Mesenchymal stem cell (in vitro differentiated cells and primary cell): ENCODE measurements around the gene PTCD2.

Experiments
- DNase-seq: peaks from one replicate; pipeline ENCODE4 v3.0.0-alpha.2; 2013
- H2AFZ ChIP-seq: one replicate; pipeline ENCODE4 v1.6.1; 2013; ENCODE audit warnings: low read depth, mild to moderate bottlenecking, control low read depth, inconsistent platforms, low read length, moderate library complexity
- H2AK5ac ChIP-seq: 2 replicates; pipeline ENCODE4 v1.6.1; 2013; ENCODE audit warnings: low read length, moderate library complexity, mild to moderate bottlenecking, inconsistent platforms; ENCODE audit not compliant: severe bottlenecking
- H2BK120ac ChIP-seq: one replicate; pipeline ENCODE4 v1.6.1; 2013; ENCODE audit warnings: low read depth, mild to moderate bottlenecking, inconsistent platforms, low read length, moderate library complexity
- H2BK12ac ChIP-seq, 2 experiments: one replicate each; pipeline ENCODE4 v1.6.1; 2013; ENCODE audit warnings: inconsistent platforms in 2 of 2, low read length in 2 of 2, mild to moderate bottlenecking in 2 of 2, moderate library complexity in 2 of 2, control low read depth in 1 of 2
- H2BK15ac ChIP-seq: one replicate; pipeline ENCODE4 v1.6.1; 2013; ENCODE audit warnings: mild to moderate bottlenecking, low read depth, inconsistent platforms; ENCODE audit not compliant: poor library complexity, severe bottlenecking
- H2BK5ac ChIP-seq: 2 replicates; pipeline ENCODE4 v1.6.1; 2013; ENCODE audit warnings: low read depth, mild to moderate bottlenecking, low read length, control low read depth, inconsistent platforms; ENCODE audit not compliant: poor library complexity, severe bottlenecking
- H3K14ac ChIP-seq, 2 experiments: one replicate each; pipeline ENCODE4 v1.6.1; 2013; ENCODE audit warnings: inconsistent platforms in 2 of 2, low read length in 2 of 2, control low read depth in 1 of 2, mild to moderate bottlenecking in 1 of 2, moderate library complexity in 1 of 2
- H3K18ac ChIP-seq, 2 experiments: one replicate each; pipeline ENCODE4 v1.6.1; 2013; ENCODE audit warnings: inconsistent platforms in 2 of 2, low read length in 2 of 2, control low read depth in 1 of 2, low read depth in 1 of 2, mild to moderate bottlenecking in 1 of 2
- H3K23ac ChIP-seq, 2 experiments: one replicate each; pipeline ENCODE4 v1.6.1; 2013; ENCODE audit warnings: inconsistent platforms in 2 of 2, low read length in 2 of 2, mild to moderate bottlenecking in 2 of 2, moderate library complexity in 2 of 2, control low read depth in 1 of 2
- H3K27ac ChIP-seq: 2 replicates; pipeline ENCODE4 v1.5.1; 2013; ENCODE audit warnings: mild to moderate bottlenecking, moderate library complexity, low read length, control low read depth, inconsistent platforms; ENCODE audit not compliant: poor library complexity, severe bottlenecking
- H3K27me3 ChIP-seq, 2 experiments: 2 replicates each; pipeline versions ENCODE4 v1.6.1 to v1.7.0; 2013; ENCODE audit warnings: low read length in 2 of 2, mild to moderate bottlenecking in 2 of 2, moderate library complexity in 2 of 2, control low read depth in 1 of 2, inconsistent platforms in 1 of 2; ENCODE audit not compliant: control insufficient read depth in 1 of 2, insufficient read depth in 1 of 2
- H3K36me3 ChIP-seq, 2 experiments: 2 replicates each; pipeline versions ENCODE4 v1.6.1 to v1.7.0; 2013; ENCODE audit warnings: low read length in 2 of 2, control low read depth in 1 of 2, inconsistent platforms in 1 of 2, low read depth in 1 of 2, mild to moderate bottlenecking in 1 of 2; ENCODE audit not compliant: insufficient read depth in 2 of 2, control insufficient read depth in 1 of 2
- H3K4ac ChIP-seq, 2 experiments: one replicate each; pipeline ENCODE4 v1.6.1; 2013; ENCODE audit warnings: inconsistent platforms in 2 of 2, low read length in 2 of 2, mild to moderate bottlenecking in 2 of 2, moderate library complexity in 2 of 2, control low read depth in 1 of 2, low read depth in 1 of 2
- H3K4me1 ChIP-seq: 2 replicates; pipeline ENCODE4 v1.6.1; 2013; ENCODE audit warnings: low read depth, low read length, control low read depth; ENCODE audit not compliant: control insufficient read depth, insufficient read depth
- H3K4me2 ChIP-seq: 2 replicates; pipeline ENCODE4 v1.6.1; 2013; ENCODE audit warnings: low read length, mild to moderate bottlenecking, inconsistent platforms; ENCODE audit not compliant: poor library complexity, severe bottlenecking
- H3K4me3 ChIP-seq, 2 experiments: 2 replicates each; pipeline versions ENCODE4 v1.5.1 to v1.7.0; 2013; ENCODE audit warnings: low read length in 2 of 2, mild to moderate bottlenecking in 2 of 2, control low read depth in 1 of 2, low read depth in 1 of 2; ENCODE audit not compliant: insufficient read depth in 1 of 2
- H3K79me1 ChIP-seq: replicated peaks from 2 replicates; pipeline ENCODE4 v1.6.1; 2013; ENCODE audit warnings: mild to moderate bottlenecking, control low read depth, low read length, inconsistent platforms; ENCODE audit not compliant: poor library complexity, severe bottlenecking
- H3K9ac ChIP-seq: 2 replicates; pipeline ENCODE4 v1.7.0; 2013; ENCODE audit warnings: mild to moderate bottlenecking, low read length, moderate library complexity
- H3K9me3 ChIP-seq: 2 replicates; pipeline ENCODE4 v1.7.0; 2013; ENCODE audit warnings: mild to moderate bottlenecking, low read length; ENCODE audit not compliant: control insufficient read depth
- H4K8ac ChIP-seq: one replicate; pipeline ENCODE4 v1.6.1; 2013; ENCODE audit warnings: inconsistent platforms, mild to moderate bottlenecking, low read length, moderate library complexity
- H4K91ac ChIP-seq: one replicate; pipeline ENCODE4 v1.6.1; 2013; ENCODE audit warnings: mild to moderate bottlenecking, low read length, inconsistent platforms
- WGBS: methylation state at CpG from one replicate; pipeline ENCODE4 v1.1.7; 2013; ENCODE audit warnings: mixed read lengths; 5-methylcytosine and 5-hydroxymethylcytosine counted together

The PTCD2 gene

GRCh38 chr5:72328172-72328571 lies 8.0 kb downstream of the PTCD2 start:
- Histone ChIP-seq H3K27me3 (no peaks in the 10 kb centered on the region), H3K4me3 (no peak overlapping the region), H2BK120ac (no peak overlapping the region), H3K9me3 (no peaks in the 10 kb centered on the region), H3K18ac (no peak overlapping the region), H4K8ac (no peak overlapping the region), H3K4ac (no peak overlapping the region), H2BK12ac (no peak overlapping the region), H2AK5ac (no peak overlapping the region), H3K23ac (no peak overlapping the region), H3K4me1 (no peaks in the 10 kb centered on the region), H4K91ac (no peak overlapping the region), H3K9ac (no peak overlapping the region), H3K79me1 (peaks cover 24% of the 10 kb centered on the region), H3K14ac (no peak overlapping the region), H2BK5ac (no peak overlapping the region), H3K27ac (no peak overlapping the region), H2BK15ac (no peak overlapping the region), H3K36me3 (peaks cover 6 to 79% of the 10 kb centered on the region in 2 experiments), H2AFZ (no peak overlapping the region), H3K4me2 (no peak overlapping the region)
- DNase-seq, result peak; percentile 6

GRCh38 chr5:72330712-72331111 lies 10.5 kb downstream of the PTCD2 start:
- H2BK12ac ChIP-seq, result no peak overlapping the region

GRCh38 chr5:72337159-72337558 lies 17.0 kb downstream of the PTCD2 start:
- Histone ChIP-seq H2BK5ac (no peak overlapping the region), H3K27ac (no peak overlapping the region), H3K36me3 (peaks cover 2 to 75% of the 10 kb centered on the region in 2 experiments), H3K79me1 (peaks cover 1% of the 10 kb centered on the region), H2AFZ (no peak overlapping the region), H2BK12ac (no peak overlapping the region), H3K4me3 (no peak overlapping the region), H3K18ac (no peak overlapping the region), H3K9me3 (no peaks in the 10 kb centered on the region), H2BK120ac (no peak overlapping the region), H3K4me2 (no peak overlapping the region), H3K23ac (no peak overlapping the region), H2BK15ac (no peak overlapping the region), H3K27me3 (no peaks in the 10 kb centered on the region), H3K14ac (no peak overlapping the region), H3K9ac (no peak overlapping the region), H4K8ac (no peak overlapping the region), H3K4ac (no peak overlapping the region), H4K91ac (no peak overlapping the region), H3K4me1 (no peaks in the 10 kb centered on the region), H2AK5ac (no peak overlapping the region)
- WGBS, result 100% methylated on average over 1 of the region's 1 CpG
- DNase-seq, result no peak

More at GRCh38 chr5:72330712-72331111, 10.5 kb downstream of the PTCD2 start:
- Histone ChIP-seq H3K9ac (no peak overlapping the region), H3K27ac (no peak overlapping the region), H2BK120ac (no peak overlapping the region), H3K14ac (no peak overlapping the region), H3K4me1 (no peaks in the 10 kb centered on the region), H2BK15ac (no peak overlapping the region), H2BK5ac (no peak overlapping the region), H3K79me1 (peaks cover 20% of the 10 kb centered on the region), H4K91ac (no peak overlapping the region), H3K4me3 (no peak overlapping the region), H2AK5ac (no peak overlapping the region), H3K18ac (no peak overlapping the region), H2AFZ (no peak overlapping the region), H3K23ac (no peak overlapping the region), H3K36me3 (peaks cover 6 to 73% of the 10 kb centered on the region in 2 experiments), H3K27me3 (no peaks in the 10 kb centered on the region), H4K8ac (no peak overlapping the region), H3K4me2 (no peak overlapping the region), H3K9me3 (no peaks in the 10 kb centered on the region), H3K4ac (no peak overlapping the region)
- DNase-seq, result no peak
- no CpG with 5 or more reads among the region's 1 CpG for WGBS

- Histone ChIP-seq H2BK12ac (no peak overlapping the region), H4K91ac (no peak overlapping the region), H2BK5ac (no peak overlapping the region), H3K4me3 (no peak overlapping the region), H2AFZ (no peak overlapping the region), H3K4ac (no peak overlapping the region), H3K23ac (no peak overlapping the region), H3K18ac (no peak overlapping the region), H3K79me1 (peaks cover 1% of the 10 kb centered on the region), H3K9ac (no peak overlapping the region), H3K9me3 (no peaks in the 10 kb centered on the region), H3K36me3 (peaks cover 2 to 76% of the 10 kb centered on the region in 2 experiments), H4K8ac (no peak overlapping the region), H2BK15ac (no peak overlapping the region), H2AK5ac (no peak overlapping the region), H2BK120ac (no peak overlapping the region), H3K27me3 (no peaks in the 10 kb centered on the region), H3K4me1 (no peaks in the 10 kb centered on the region), H3K4me2 (no peak overlapping the region), H3K14ac (no peak overlapping the region), H3K27ac (no peak overlapping the region)
- no peak for DNase-seq
- WGBS, result 85% methylated on average over 3 of the region's 4 CpGs
Observed at GRCh38 chr5:72338689-72339209, 18.6 kb downstream of the PTCD2 start.
